Stimulated activated CD8-positive, alpha-beta memory T cell treated with anti-CD3 and anti-CD28 coated beads, Interleukin-2, amount 100 ng/mL, for 1 hour (primary cell): Measurements from ENCODE around the gene BOLA2.
"Not testable (repeated sequence)": the region's sequence is repeated elsewhere in the genome, so short reads cannot be mapped to it uniquely, and the experiment has no call there.

Experiments used
- DNase-seq, 2 donors: peaks; one replicate each; pipeline ENCODE4 v3.0.0-alpha.2; 2020; ENCODE audit warnings: low read depth in 2 of 2

Gene BOLA2

DNA sequence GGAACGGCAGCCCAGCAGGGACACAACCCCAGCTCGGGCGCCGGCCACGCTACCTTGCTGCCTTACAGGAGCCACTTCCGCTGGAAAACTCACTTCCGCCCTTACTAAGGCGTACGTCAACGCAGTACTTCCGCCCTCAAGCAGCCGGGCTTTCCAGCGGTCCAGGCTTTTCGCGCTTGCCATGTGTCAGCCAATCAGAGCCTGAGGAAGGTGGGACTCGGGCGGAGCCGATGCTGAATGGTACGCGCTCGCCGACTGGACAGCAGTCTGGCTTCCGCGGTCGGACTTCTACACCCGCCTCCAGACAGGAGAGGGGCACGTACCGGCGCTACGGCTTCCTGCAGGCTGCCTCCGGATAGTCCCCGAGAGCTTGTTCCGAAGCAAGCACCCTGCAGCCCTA lies at the start of gene BOLA2, which contains the start of gene SLX1B:
TSS of gene BOLA2 (minus strand) at position 83 of the 400 bp plus-strand sequence. CDS start 98 bp downstream, outside the sequence.
TSS of gene SLX1B (plus strand) at position 265 of the 400 bp plus-strand sequence.
- not testable (repeated sequence) for DNase-seq

DNA sequence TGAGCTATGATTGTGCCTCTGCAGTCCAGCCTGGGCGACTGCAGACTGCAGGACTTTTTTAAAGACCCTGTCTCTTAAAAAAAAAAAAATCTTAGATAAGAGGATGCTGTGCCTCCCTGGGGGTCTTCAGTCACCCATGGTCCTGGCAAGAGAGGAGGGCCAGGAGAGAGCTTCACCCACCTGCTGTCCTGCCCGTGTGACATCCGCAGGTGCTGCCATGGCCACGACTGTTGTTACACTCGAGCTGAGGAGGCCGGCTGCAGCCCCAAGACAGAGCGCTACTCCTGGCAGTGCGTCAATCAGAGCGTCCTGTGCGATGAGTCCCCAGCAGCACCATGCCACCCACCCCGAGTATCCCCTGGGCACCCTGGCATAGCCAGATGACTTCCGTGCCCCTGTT lies 28.1 kb upstream of the BOLA2 start:
- DNase-seq: not testable (repeated sequence)

DNA sequence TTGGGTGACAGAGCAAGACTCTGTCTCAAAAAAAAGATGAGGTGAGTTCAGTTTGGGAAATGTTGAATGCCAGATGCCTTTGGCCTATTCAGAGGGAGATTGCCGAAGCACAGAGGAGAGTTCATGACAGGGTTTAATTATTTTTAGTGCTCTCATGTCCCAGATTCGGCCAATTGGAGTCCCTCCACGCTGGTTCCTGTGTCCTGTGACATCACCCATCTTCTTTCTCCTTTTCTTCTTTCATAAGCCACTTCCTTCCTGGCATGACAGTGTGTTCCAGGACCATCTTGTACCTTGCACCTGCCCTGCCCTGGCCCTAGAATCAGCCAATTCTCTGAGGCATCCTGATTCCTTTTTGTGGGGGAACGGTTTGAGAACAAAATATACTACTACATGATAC lies 17.9 kb upstream of the BOLA2 start:
- DNase-seq: not testable (repeated sequence)

DNA sequence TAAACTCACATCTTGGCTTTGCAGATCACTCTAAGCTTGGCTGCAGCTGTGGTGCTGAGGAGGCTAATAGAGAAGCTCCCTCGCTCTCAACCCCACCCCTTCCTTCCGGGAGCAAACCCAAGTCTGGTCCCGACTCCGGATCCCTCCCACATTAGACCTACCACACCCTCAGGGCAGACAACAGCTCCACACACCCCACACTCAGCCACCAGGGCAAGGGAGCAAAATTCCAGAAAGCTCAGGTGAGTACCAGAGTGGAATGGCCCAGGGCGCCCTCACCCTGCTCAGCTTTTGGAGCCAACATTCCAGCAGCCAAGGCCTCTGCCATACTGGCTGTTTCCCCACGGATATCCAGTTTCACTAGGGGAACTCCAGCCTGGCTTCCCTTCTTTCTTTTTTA lies 15.5 kb upstream of the BOLA2 start:
- DNase-seq: peak in 1 of 2 donors; percentile 3

DNA sequence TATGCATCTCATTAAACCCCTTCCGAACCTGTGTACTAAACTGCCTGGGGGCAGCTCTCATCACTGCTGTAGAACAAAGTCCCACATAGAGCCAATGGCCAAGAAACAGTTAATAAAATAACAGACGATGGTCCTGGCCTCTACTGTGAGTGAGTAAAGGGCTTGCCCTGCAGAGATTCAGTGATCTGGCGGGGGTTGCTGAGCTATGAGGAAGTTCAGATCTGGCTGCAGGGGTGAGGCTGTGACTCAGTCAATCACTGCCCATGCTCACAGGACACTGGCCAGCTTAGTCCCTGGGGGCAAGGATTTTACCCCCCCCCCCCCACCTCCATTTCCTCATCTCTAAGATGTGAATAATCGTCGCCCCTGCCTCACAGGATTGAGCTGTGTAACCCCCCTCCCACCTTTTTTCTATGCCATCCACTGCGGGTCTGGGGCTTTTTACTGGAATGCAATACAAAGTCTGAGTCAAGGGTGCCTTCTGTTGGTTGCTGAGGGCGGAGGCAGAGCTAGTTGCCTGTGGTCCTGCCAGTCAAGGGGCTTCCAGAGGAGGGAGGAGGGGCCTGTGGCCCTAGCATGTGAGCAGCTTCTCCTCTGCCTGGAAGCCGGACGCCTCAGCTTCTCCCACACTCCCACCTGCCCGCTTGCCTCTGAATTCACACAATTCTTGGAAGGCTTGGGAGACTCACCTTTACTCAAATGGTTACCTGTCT lies 13.7 kb upstream of the BOLA2 start:
- not testable (repeated sequence) for DNase-seq

DNA sequence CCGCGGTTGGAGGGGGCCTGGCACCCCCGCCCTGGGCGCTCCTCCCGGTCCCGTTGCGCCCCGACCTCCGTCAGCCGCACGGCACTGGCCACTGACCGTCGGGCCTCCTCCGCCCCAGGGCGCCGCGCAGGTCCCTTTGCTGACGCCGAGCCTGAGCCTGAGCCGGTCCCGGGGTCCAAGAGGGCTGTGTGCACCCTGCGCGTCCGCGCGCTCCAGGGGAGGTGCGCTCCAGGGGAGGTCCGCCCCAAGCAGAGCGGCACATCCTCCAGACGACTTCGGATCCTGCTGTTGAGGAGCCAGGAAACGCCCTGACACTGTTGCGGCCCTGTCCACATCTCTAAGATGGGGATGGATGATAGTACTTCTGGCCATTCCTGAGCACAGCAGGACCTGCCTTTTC lies 12.8 kb upstream of the BOLA2 start:
- DNase-seq: not testable (repeated sequence)

DNA sequence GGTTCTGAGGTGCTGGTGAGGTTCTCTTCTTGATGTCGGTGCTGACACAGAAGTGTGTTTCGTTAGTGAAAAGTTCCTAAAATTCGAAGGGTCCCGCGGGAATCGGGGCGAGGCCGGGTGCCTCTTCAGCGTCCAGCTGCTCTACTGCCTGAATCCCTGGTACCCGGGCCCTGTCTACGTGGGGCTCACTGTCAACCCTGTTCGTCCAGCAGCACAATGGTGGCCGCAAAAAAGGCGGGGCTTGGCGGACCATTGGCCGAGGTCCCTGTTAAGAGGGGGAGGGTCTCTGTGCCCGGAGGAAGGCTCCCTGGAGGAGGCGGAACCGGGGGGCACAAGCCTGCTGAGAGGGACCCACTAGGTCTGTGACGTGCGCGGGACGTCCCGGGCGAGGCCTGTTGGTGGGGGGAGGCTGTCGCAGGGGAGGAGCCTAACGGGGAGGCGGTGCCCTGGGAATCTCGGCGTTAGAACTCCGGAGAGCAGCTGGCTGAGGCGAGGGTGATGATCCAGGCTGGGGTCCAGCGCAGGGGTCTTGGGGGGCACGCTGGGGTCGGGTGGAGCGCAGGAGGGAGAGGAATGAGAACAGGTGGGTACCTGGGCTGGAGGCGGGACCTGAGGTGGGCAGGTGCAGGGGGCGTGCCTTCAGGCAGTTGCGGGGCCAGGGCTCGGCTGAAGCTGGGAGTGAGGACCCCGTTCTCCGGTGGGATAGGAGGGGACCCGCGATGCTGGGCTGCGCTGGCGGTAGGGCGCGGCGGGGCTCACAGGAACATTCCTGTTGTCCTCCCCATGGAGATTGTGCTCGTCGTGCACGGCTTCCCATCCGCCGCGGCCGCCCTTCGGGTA lies 12.1 kb upstream of the BOLA2 start:
- DNase-seq: not testable (repeated sequence)

DNA sequence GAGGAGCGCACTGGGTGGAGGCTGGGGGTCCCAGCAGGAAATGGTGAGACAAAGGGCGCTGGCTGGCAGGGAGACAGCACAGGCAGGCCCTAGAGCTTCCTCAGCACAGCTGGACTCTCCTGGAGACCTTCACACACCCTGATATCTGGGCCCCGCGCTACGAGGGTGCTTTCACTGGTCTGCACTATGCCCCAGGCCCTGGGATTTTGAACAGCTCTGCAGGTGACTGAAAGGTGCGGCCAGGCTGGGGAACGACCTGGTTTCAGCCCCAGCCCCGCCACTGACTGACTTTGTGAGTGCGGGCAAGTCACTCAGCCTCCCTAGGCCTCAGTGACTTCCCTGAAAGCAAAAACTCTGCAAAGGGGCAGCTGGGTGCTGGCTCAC lies 6.5 kb upstream of the BOLA2 start:
- DNase-seq: not testable (repeated sequence)

DNA sequence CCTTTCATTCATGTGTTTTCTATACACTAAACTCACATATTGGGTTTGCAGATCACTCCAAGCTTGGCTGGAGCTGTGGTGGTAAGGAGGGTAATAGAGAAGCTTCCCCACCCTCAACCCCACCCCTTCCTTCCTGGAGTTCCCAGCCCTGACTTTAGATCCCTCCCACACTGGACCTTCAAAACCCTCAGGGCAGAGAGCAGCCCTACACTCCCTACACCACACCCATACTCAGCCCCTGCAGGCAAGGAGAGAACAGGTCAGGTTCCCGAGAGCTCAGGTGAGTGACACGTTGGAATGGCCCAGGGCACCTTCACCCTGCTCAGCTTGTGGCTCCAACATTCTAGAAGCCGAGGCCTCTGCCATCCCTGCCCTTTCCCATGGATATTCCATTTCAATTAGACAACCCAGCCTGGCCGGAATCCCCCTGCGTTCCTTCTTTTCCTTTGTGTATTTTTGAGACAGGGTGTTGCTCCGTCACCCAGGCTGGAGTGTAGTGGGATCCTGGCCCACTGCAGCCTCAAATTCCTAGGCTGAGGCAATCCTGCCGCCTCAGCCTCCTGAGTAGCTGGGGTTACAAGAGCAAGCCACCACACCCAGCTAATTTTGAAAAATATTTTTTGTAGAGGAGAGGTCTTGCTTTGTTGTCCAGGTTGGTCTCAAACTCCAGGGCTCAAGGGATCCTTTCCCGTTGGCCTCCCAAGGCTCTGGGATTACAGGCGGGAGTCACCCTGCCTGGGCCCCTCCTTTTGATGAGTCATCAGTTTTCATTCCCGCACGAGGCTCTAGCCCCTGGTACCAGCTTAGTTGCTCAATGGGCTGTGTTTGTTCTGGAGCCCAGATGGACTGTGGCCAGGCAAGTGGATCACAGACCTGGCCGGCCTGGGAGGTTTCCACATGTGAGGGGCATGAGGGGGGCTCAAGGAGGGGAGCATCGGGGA lies 5.8 kb upstream of the BOLA2 start, which contains the start of gene SULT1A4:
TSS of gene SULT1A4 (plus strand) at position 208 of the 941 bp plus-strand sequence. CDS start 1,473 bp downstream, outside the sequence.
- DNase-seq: not testable (repeated sequence)

DNA sequence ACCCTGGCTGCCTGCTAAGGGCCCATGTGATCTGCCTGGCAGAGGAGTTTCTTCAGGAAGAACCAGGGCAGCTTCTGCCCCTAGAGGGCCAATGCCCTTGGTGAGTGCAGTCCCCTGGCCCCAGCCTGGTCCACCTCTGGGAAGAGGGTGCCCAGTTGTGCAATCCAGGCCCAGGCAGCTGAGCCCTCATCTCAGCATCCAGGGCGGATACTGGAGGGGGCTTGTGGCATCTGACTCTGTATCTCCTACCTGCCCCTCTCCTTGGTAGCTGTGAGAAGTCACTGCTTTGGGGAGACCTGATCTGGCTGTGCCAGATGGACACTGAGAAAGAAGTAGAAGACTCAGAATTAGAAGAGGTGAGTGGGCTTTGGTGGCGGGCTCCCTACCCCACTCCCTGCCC lies 3.5 kb upstream of the BOLA2 start:
- DNase-seq: not testable (repeated sequence)

DNA sequence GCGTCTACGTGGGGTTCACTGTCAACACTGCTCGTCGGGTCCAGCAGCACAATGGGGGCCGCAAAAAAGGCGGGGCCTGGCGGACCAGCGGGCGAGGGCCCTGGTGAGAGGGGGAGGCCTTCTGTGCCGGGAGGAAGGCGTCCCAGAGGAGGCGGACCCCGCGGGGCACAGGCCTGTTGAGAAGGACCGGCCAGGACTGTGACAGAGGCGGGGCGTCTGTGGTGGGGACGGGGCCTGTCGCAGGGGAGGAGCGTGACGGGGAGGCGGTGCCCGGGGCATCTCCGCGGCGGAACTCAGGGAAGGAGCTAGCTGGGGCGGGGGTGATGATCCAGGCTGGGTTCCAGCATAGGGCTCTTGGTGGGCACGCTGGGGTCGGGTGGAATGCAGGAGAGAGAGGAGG lies 677 bp upstream of the BOLA2 start:
- not testable (repeated sequence) for DNase-seq

DNA sequence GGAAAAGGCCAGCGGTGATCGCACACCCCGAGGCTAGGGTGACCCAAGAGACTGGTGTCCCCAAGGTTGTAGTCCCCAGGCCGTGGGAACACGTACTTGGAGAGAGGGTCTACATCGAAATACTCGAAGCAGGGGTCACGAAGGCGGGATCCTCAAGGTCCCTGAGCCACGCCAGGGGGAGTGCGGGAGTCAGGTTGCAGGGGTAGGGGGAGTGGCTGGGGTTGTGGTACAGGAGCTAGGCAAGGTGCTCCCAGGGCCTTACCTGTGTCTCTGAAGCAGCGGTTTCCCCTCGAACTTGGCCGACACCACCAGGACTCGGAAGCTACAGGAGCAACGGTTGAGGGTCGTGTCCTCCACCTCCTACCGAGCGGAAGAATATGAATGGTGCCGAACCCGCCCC lies 397 bp downstream of the BOLA2 start:
- not testable (repeated sequence) for DNase-seq

DNA sequence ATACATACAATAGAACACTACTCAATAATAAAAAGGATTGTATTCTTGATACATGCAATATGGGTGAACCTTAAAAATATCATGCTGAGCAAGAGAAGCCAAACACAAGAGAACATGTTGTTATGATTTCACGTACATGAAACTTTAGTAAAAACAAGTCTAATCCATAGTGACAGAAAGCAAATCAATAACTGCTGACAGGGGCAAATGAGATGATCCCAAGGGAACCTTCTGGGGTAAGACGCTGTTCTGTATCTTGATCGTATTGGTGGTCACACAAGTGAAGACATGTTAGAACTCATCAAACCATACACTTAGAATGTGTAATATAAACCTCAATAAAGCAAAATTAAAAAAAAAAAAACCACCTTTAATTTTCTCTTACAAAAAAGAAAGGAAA lies 28.8 kb downstream of the BOLA2 start:
- DNase-seq: not testable (repeated sequence)

DNA sequence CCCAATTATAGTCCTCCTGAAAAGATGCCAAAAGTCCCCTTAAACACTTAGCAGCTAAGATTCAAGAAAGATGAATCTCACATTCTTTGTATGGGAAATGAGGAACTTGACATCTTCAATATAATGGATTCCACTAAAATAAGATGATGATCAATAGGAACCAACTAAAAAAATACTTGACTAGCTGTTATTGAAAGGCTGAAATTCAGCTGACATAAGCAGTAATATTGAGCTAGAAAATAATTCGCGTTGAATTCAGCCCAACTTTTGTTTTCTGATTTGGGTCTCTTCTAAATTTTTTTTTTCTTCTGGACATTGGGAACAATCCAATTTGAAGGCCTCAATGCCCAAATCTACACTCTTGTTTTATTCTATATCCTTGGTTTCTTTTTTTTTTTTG lies 30.6 kb downstream of the BOLA2 start:
- not testable (repeated sequence) for DNase-seq

DNA sequence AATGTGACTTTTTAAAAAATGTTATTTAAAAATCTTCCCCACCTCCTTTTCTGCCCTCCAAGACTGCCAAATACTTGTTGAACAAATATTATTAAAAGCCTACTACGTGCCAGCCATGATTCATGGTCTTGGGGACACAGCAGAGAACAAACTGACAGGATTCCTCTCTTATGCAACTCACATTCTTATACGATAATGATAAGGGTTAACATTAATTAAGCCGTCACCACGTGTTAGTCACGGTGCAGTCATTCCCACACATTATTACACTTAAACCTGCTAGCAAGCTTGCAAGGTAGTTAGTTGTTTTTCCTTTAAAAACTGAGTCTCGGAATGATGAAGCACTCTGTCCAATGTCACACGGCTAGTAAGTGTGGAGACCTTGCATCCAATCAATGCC lies 48.9 kb downstream of the BOLA2 start:
- not testable (repeated sequence) for DNase-seq
